ENCODE data around the gene GPR18. TPM values are rescaled to one million over a fixed set of nuclear protein-coding genes. Genes with fewer than 3 reads are reported as not detected.

The GPR18 gene
- total RNA-seq, 1 experiment from 2014 or later, result not detected

DNA sequence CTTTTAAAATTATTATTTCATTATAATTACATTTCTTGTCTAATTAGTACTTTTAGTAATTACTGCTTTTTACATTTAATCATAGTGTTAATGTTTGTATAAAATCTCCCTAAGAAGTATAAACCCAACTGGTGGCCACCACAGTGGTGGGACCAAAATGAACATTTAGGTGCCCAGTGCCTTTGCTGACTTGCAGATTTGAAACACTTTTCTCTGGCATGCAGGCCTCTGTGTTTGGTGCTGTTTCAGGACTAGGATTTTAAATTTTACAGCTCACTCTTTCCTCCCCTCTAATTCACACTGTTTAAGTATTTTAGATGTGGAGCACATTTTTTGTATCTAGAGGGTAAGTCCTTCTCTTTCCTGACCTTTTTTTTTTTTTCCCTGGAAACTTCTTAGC lies 40.1 kb downstream of the GPR18 start:
- H3T11ph ChIP-seq (ENCODE audit: low read length), result no peak overlapping the region
- H3K27ac Mint-ChIP-seq, result peak overlapping the region in 2 of 3 experiments; percentile 63 to 71; a peak in 3 of 7 replicates
- no peak overlapping the region for H2BK20ac ChIP-seq (ENCODE audit: low read depth, low read length, poor library complexity, severe bottlenecking)
- no peak overlapping the region for H3K14ac ChIP-seq (ENCODE audit: insufficient read depth, low read length)
- H3K18ac ChIP-seq (ENCODE audit: insufficient read length, low read depth, low read length), result no peak overlapping the region
- peaks cover 9 to 17% (median 11%) of the 10 kb centered on the region in 3 experiments; a peak in 6 of 7 replicates for H3K36me3 Mint-ChIP-seq (ENCODE audit: insufficient read depth in 1 of 3, low read depth in 3 of 3)
- H2BK5ac ChIP-seq (ENCODE audit: insufficient read length, low read length), result no peak overlapping the region
- H3K27ac ChIP-seq (ENCODE audit: insufficient read length, low read depth, low read length), result no peak overlapping the region
- H2AFZ ChIP-seq (ENCODE audit: low read length), result no peak overlapping the region
- H2AK5ac ChIP-seq (ENCODE audit: insufficient read length, low read length), result no peak overlapping the region
- no peak overlapping the region for H3K9ac ChIP-seq (ENCODE audit: extremely low read depth, insufficient read length, low read length)
- H4K20me1 ChIP-seq (ENCODE audit: control insufficient read depth, insufficient read depth, insufficient read length), result no peaks in the 10 kb centered on the region
- H4K91ac ChIP-seq (ENCODE audit: insufficient read length, low read depth, low read length), result no peak overlapping the region
- no peak for DNase-seq
- no peak overlapping the region for H2BK120ac ChIP-seq (ENCODE audit: low read depth, low read length, poor library complexity, severe bottlenecking)
- no peak overlapping the region for H3K4ac ChIP-seq (ENCODE audit: low read depth, low read length)
- no peaks in the 10 kb centered on the region for H3K9me3 Mint-ChIP-seq
- TF ChIP-seq, protein P1, sequence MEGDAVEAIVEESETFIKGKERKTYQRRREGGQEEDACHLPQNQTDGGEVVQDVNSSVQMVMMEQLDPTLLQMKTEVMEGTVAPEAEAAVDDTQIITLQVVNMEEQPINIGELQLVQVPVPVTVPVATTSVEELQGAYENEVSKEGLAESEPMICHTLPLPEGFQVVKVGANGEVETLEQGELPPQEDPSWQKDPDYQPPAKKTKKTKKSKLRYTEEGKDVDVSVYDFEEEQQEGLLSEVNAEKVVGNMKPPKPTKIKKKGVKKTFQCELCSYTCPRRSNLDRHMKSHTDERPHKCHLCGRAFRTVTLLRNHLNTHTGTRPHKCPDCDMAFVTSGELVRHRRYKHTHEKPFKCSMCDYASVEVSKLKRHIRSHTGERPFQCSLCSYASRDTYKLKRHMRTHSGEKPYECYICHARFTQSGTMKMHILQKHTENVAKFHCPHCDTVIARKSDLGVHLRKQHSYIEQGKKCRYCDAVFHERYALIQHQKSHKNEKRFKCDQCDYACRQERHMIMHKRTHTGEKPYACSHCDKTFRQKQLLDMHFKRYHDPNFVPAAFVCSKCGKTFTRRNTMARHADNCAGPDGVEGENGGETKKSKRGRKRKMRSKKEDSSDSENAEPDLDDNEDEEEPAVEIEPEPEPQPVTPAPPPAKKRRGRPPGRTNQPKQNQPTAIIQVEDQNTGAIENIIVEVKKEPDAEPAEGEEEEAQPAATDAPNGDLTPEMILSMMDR (conservative IDR thresholded peaks at IDR 0.05), result no peak
- H3K9me3 ChIP-seq (ENCODE audit: control insufficient read depth, low read depth, low read length), result no peaks in the 10 kb centered on the region
- no peak overlapping the region for H3K56ac ChIP-seq (ENCODE audit: insufficient read length, low read depth, low read length)
- H2BK12ac ChIP-seq (ENCODE audit: insufficient read length, low read depth, low read length), result no peak overlapping the region
- H3K27me3 ChIP-seq (ENCODE audit: insufficient read depth, low read length), result no peaks in the 10 kb centered on the region
- peaks cover 3% of the 10 kb centered on the region for H3K79me1 ChIP-seq (ENCODE audit: insufficient read depth, low read depth, low read length, poor library complexity, severe bottlenecking)
- no peak overlapping the region for H3K4me2 ChIP-seq (ENCODE audit: insufficient read depth, insufficient read length, low read length)
- no peak overlapping the region for H3K23ac ChIP-seq (ENCODE audit: insufficient read length, low read depth, low read length)
- peaks cover 5% of the 10 kb centered on the region; the same call in 1 of the 2 replicates for H3K4me1 ChIP-seq (ENCODE audit: insufficient read depth, low read length)
- peaks cover 35 to 41% of the 10 kb centered on the region in 2 experiments for H3K4me1 Mint-ChIP-seq
- H4K8ac ChIP-seq (replicated peaks; ENCODE audit: insufficient read length, low read depth, low read length), result no peak overlapping the region
- H3K23me2 ChIP-seq (ENCODE audit: insufficient read length, low read depth, low read length, poor library complexity, severe bottlenecking), result no peaks in the 10 kb centered on the region
- H3K4me3 Mint-ChIP-seq, result no peak overlapping the region
- peaks cover 17% of the 10 kb centered on the region for H3K79me2 ChIP-seq (ENCODE audit: insufficient read depth, low read length)
- H2BK15ac ChIP-seq (ENCODE audit: low read depth, low read length), result no peak overlapping the region
- H4K5ac ChIP-seq (ENCODE audit: insufficient read length, low read depth, low read length), result no peak overlapping the region
- no peaks in the 10 kb centered on the region for H3K27me3 Mint-ChIP-seq (ENCODE audit: low read depth)

All from H9 (cell line).